ENCODE measurements around the gene KRT80. TPM values are rescaled to one million over a fixed set of nuclear protein-coding genes. Genes with fewer than 3 reads are reported as not detected.

KRT80 gene
- total RNA-seq, 1 experiment from 2014 or later, result 51.5 TPM

GRCh38 chr12:52145228-52146088 lies 46.4 kb downstream of the KRT80 start:
- CTCF ChIA-PET, result interaction anchor here (0.6 to 1.1 kb wide), 2 partner anchors 11 to 13 kb away, joined by 3 to 4 read pairs; no protein-coding TSS in a partner anchor
- H3K4me3 ChIP-seq (ENCODE audit: low read depth in 2 of 2, low read length in 2 of 2), result no peak overlapping the region
- POLR2A ChIA-PET, result no interaction called here
- no peak for DNase-seq (ENCODE audit: low read depth, low spot score)
- H3K27ac ChIP-seq (ENCODE audit: low read length), result peak overlapping the region; percentile 97
- BruUV-seq (replicated peaks), result no TSS peak
- intact Hi-C loops (cut with micrococcal nuclease; ENCODE audit: unreplicated experiment) (loop anchor here (10.0 kb wide), 1 partner anchor 439 kb away; no protein-coding TSS in a partner anchor), in situ Hi-C loops (cut with HindIII; ENCODE audit: low pct_unique_long_range_greater_than_20kb, low sequenced_read_pairs) (no loop called here)
- no peaks in the 10 kb centered on the region for H3K9me3 ChIP-seq (ENCODE audit: control insufficient read depth, insufficient read depth, low read depth, low read length)
- TF ChIP-seq SIN3A (IDR thresholded peaks at IDR 0.05; ENCODE audit: borderline replicate concordance, insufficient read depth, low read depth, low read length), result no peak
- TF ChIP-seq CTCF (IDR thresholded peaks at IDR 0.05), result no peak
- TF ChIP-seq TCF7L2 (IDR thresholded peaks at IDR 0.05; ENCODE audit: low read depth, low read length), result no peak
- TF ChIP-seq POLR2AphosphoS5 (IDR thresholded peaks at IDR 0.05; ENCODE audit: low read depth, low read length), result no peak
- TF ChIP-seq REST (IDR thresholded peaks at IDR 0.05; ENCODE audit: insufficient read depth in 1 of 2, low read depth in 2 of 2, low read length in 1 of 2), result no peak
- peaks cover 65% of the 10 kb centered on the region for H3K4me1 ChIP-seq (ENCODE audit: control insufficient read depth, insufficient read depth, low read length)
- H3K27me3 ChIP-seq (ENCODE audit: control insufficient read depth, insufficient read depth, low read length), result no peaks in the 10 kb centered on the region
- no peak for ATAC-seq
- H3K36me3 ChIP-seq (ENCODE audit: control insufficient read depth, insufficient read depth, low read length), result no peaks in the 10 kb centered on the region

- DNase-seq (ENCODE audit: low read depth, low spot score) (no peak), ATAC-seq (no peak)
- H3K9me3 ChIP-seq (ENCODE audit: control insufficient read depth, insufficient read depth, low read depth, low read length), result no peaks in the 10 kb centered on the region
- H3K4me3 ChIP-seq (ENCODE audit: low read depth in 2 of 2, low read length in 2 of 2), result no peak overlapping the region
- no TSS peak for BruUV-seq (replicated peaks)
- in situ Hi-C loops (cut with HindIII; ENCODE audit: low pct_unique_long_range_greater_than_20kb, low sequenced_read_pairs) (no loop called here), intact Hi-C loops (cut with micrococcal nuclease; ENCODE audit: unreplicated experiment) (loop anchor here (10.0 kb wide), 1 partner anchor 440 kb away; no protein-coding TSS in a partner anchor)
- ChIA-PET CTCF (interaction anchor here (0.7 kb wide), 1 partner anchor 225 kb away, joined by 7 read pairs; no protein-coding TSS in a partner anchor), POLR2A (no interaction called here)
- peaks cover 57% of the 10 kb centered on the region for H3K4me1 ChIP-seq (ENCODE audit: control insufficient read depth, insufficient read depth, low read length)
- TF ChIP-seq CTCF (IDR thresholded peaks at IDR 0.05) (no peak), REST (IDR thresholded peaks at IDR 0.05; ENCODE audit: insufficient read depth in 1 of 2, low read depth in 2 of 2, low read length in 1 of 2) (no peak), TCF7L2 (IDR thresholded peaks at IDR 0.05; ENCODE audit: low read depth, low read length) (no peak), SIN3A (IDR thresholded peaks at IDR 0.05; ENCODE audit: borderline replicate concordance, insufficient read depth, low read depth, low read length) (no peak)
- no peaks in the 10 kb centered on the region for H3K36me3 ChIP-seq (ENCODE audit: control insufficient read depth, insufficient read depth, low read length)
- H3K27me3 ChIP-seq (ENCODE audit: control insufficient read depth, insufficient read depth, low read length), result no peaks in the 10 kb centered on the region
- peak overlapping the region; percentile 66 for H3K27ac ChIP-seq (ENCODE audit: low read length)
Observed at GRCh38 chr12:52144512-52145227, 47.1 kb downstream of the KRT80 start.

All from Panc1 (cell line).